Heart left ventricle (tissue), 16 donors: ENCODE results near the gene MAPK4. TPM values are rescaled to one million over a fixed set of nuclear protein-coding genes. Genes with fewer than 3 reads are reported as not detected.
A peak's percentile ranks its signal among the peaks of the same experiment; 100 is the strongest.
"Not testable (repeated sequence)": the region's sequence is repeated elsewhere in the genome, so short reads cannot be mapped to it uniquely, and the experiment has no call there.

Experiments
- ATAC-seq, 4 donors: fragments of 200-7000 bp; cut with Tn5 transposase; one replicate each; pipeline ENCODE4 v1.9.1; 2020 to 2022; ENCODE audit warnings: moderate library complexity in 4 of 4, mild to moderate bottlenecking in 3 of 4, moderate number of reproducible peaks in 1 of 4
- DNase-seq, 5 donors: peaks; one replicate each; pipeline ENCODE4 v3.0.0-alpha.2; 2020
- H3K27ac ChIP-seq, 12 donors: fragments of 200-600 bp; sonication (generic) in 4 of 12; one replicate each; pipeline versions ENCODE4 v1.5.0 to v1.8.0; 2016 to 2022; ENCODE audit warnings: mild to moderate bottlenecking in 2 of 12
- H3K27me3 ChIP-seq, 9 donors: fragments of 200-600 bp; sonication (generic) in 2 of 9; one replicate each; pipeline versions ENCODE4 v1.5.1 to v1.8.0; 2016 to 2022; ENCODE audit warnings: mild to moderate bottlenecking in 3 of 9
- H3K36me3 ChIP-seq, 9 donors: fragments of 200-600 bp; sonication (generic) in 2 of 9; one replicate each; pipeline versions ENCODE4 v1.5.0 to v1.8.0; 2018 to 2022; ENCODE audit warnings: mild to moderate bottlenecking in 2 of 9
- H3K4me1 ChIP-seq, 12 donors: fragments of 200-600 bp; sonication (generic) in 4 of 12; one replicate each; pipeline versions ENCODE4 v1.5.0 to v1.8.0; 2016 to 2022; ENCODE audit warnings: mild to moderate bottlenecking in 3 of 12
- H3K4me3 ChIP-seq, 12 donors: fragments of 200-600 bp; sonication (generic) in 4 of 12; one replicate each; pipeline versions ENCODE4 v1.5.0 to v1.8.0; 2017 to 2022; ENCODE audit warnings: mild to moderate bottlenecking in 9 of 12, moderate library complexity in 4 of 12
- H3K9me3 ChIP-seq, 12 donors: fragments of 200-600 bp; sonication (generic) in 4 of 12; one replicate each; pipeline versions ENCODE4 v1.5.0 to v1.8.0; 2016 to 2022; ENCODE audit warnings: mild to moderate bottlenecking in 1 of 12
- CTCF ChIP-seq, 12 donors: fragments of 200-600 bp; sonication (generic) in 4 of 12; IDR thresholded peaks; one replicate each; pipeline versions ENCODE4 v1.5.0 to v1.8.0; 2018 to 2022; ENCODE audit warnings: antibody characterized with exemption in 12 of 12, mild to moderate bottlenecking in 5 of 12
- POLR2A ChIP-seq, 2 donors: fragments of 450-650 bp; IDR thresholded peaks; one replicate each; pipeline ENCODE4 v1.6.1; 2017; ENCODE audit warnings: antibody characterized with exemption in 2 of 2, mild to moderate bottlenecking in 2 of 2, moderate library complexity in 2 of 2
- WGBS, 4 donors: extraction: QIAGEN DNeasy Blood & Tissue Kit in 2 of 4; methylation state at CpG; one replicate each; pipeline versions ENCODE4 v1.1.5 to v1.1.7; 2013 to 2018; 5-methylcytosine and 5-hydroxymethylcytosine counted together
- intact Hi-C, 10 donors: fragments of 100-400 bp; cut with DNase I; formaldehyde crosslinking; loops; one replicate each; pipeline versions ENCODE4 v1.11.1 to v1.14.2; 2022
- polyA plus RNA-seq, 2 donors: library from polyadenylated mRNA; stranded (reverse); fragments of 200-250 nt; gene quantifications; one replicate each; pipeline ENCODE4 v1.2.3, GENCODE V29; 2013
- total RNA-seq, 9 donors: library from RNA; depleted of rRNA in 2 of 9; stranded (reverse); fragments of >200 nt in 2 of 9; fragmentation: NEBNext Ultra II Directional in 3 of 9; extraction: Animal tissue kit (Norgen Biotek cat#: 25700) in 3 of 9; gene quantifications; one replicate each; pipeline versions ENCODE4 v1.1.0 to v1.2.4, GENCODE V29; 2016 to 2023
- donor health status: ischemic (EF 13 %, LVEDD 7.1; RV severe dilation, severe dysfunction).
- donor health status: healthy with polysubstance abuse.
- donor health status: DM: no; HTN: yes; CAD: no.
- donor health status: DM: no; HTN: no; CAD: no.
- donor health status: ischemic (EF 25% LVEDD 6.9; RV normal size, moderate dysfunction).
- donor health status: ischemic (EF 25% LVEDD 5.7; RV mildly dilated, moderate dysfunction).
- donor health status: healthy.
- donor health status: DM: yes; HTN: yes; CAD: no.
- donor health status: ischemic (EF 35%, LVEDD 5.7; RV mildly dilated, moderate dysfunction).
- donor health status: nonischemic (EF 11% LVEDD 7.7; RV severe dilation, severe dysfunction).
- donor health status: DM: yes; HTN: yes; CAD: no.
- donor health status: PGD.
- donor health status: ischemic (EF 29% LVEDD 5.4; RV normal size, mild dysfunction).
- donor health status: nonischemic (EF 23%, LVEDD 6.1; RV moderate dilation, normal function).

Gene MAPK4
- total and polyA plus RNA-seq, 11 donors: 8.5 to 169 (median 30.1) TPM

- DNase-seq: no peak
- peak in 1 of 4 donors; percentile 60 for ATAC-seq
- Histone ChIP-seq H3K4me3 (no peak overlapping the region), H3K4me1 (peaks cover 0 to 9% (median 0%) of the 10 kb centered on the region in 12 donors), H3K36me3 (no peaks in the 10 kb centered on the region), H3K9me3 (peaks cover 0 to 8% (median 0%) of the 10 kb centered on the region in 12 donors), H3K27ac (no peak overlapping the region), H3K27me3 (peaks cover 0 to 9% (median 0%) of the 10 kb centered on the region in 9 donors)
- intact Hi-C loops: loop anchor here in 2 of 10 donors (10.0 kb wide), 2 partner anchors 75 to 95 kb away; no protein-coding TSS in a partner anchor
- TF ChIP-seq POLR2A (IDR thresholded peaks at IDR 0.05): no peak
- no peak for TF ChIP-seq CTCF (IDR thresholded peaks at IDR 0.05)
Observed at GRCh38 chr18:50569930-50570329, 10.0 kb downstream of the MAPK4 start.

- peaks cover 0 to 8% (median 0%) of the 10 kb centered on the region in 12 donors for H3K9me3 ChIP-seq
- ATAC-seq (no peak), DNase-seq (no peak)
- intact Hi-C loops: no loop called here
- TF ChIP-seq POLR2A (IDR thresholded peaks at IDR 0.05) (no peak), CTCF (IDR thresholded peaks at IDR 0.05) (no peak)
- H3K27me3 ChIP-seq: peaks cover 0 to 4% (median 0%) of the 10 kb centered on the region in 9 donors
- no peaks in the 10 kb centered on the region for H3K36me3 ChIP-seq
- H3K4me3 ChIP-seq: no peak overlapping the region
- peaks cover 0 to 9% (median 0%) of the 10 kb centered on the region in 12 donors for H3K4me1 ChIP-seq
- no peak overlapping the region for H3K27ac ChIP-seq
- WGBS, 4 donors: 33 to 54% (median 53%) methylated on average over 2 of the region's 2 CpGs
Observed at GRCh38 chr18:50571606-50572005, 11.7 kb downstream of the MAPK4 start.

GRCh38 chr18:50573196-50573595 lies 13.3 kb downstream of the MAPK4 start:
- H3K9me3 ChIP-seq, H3K27ac ChIP-seq, DNase-seq, ATAC-seq, H3K4me3 ChIP-seq, H3K36me3 ChIP-seq, intact Hi-C loops, H3K27me3 ChIP-seq: not testable (repeated sequence)
- WGBS, 4 donors: 74 to 87% (median 79%) methylated on average over 3 of the region's 3 CpGs
- H3K4me1 ChIP-seq: peaks cover 0 to 12% (median 0%) of the 10 kb centered on the region in 12 donors

- Histone ChIP-seq H3K27me3 (peaks cover 0 to 4% (median 0%) of the 10 kb centered on the region in 9 donors), H3K4me1 (peaks cover 0 to 17% (median 0%) of the 10 kb centered on the region in 12 donors), H3K9me3 (peaks cover 0 to 1% (median 0%) of the 10 kb centered on the region in 12 donors), H3K4me3 (no peak overlapping the region), H3K27ac (no peak overlapping the region), H3K36me3 (no peaks in the 10 kb centered on the region)
- TF ChIP-seq POLR2A (IDR thresholded peaks at IDR 0.05) (no peak), CTCF (IDR thresholded peaks at IDR 0.05) (peak in 1 of 12 donors; percentile 8)
- intact Hi-C loops: no loop called here
- ATAC-seq (no peak), DNase-seq (no peak)
- 75 to 94% (median 84%) methylated on average over 3 of the region's 3 CpGs for WGBS, 4 donors
Observed at GRCh38 chr18:50573679-50574078, 13.8 kb downstream of the MAPK4 start.

- peaks cover 0 to 30% (median 7%) of the 10 kb centered on the region in 12 donors for H3K4me1 ChIP-seq
- no peaks in the 10 kb centered on the region for H3K9me3 ChIP-seq
- no peak for ATAC-seq
- intact Hi-C loops: no loop called here
- DNase-seq: no peak
- TF ChIP-seq CTCF (IDR thresholded peaks at IDR 0.05) (no peak), POLR2A (IDR thresholded peaks at IDR 0.05) (no peak)
- H3K4me3 ChIP-seq: no peak overlapping the region
- H3K27me3 ChIP-seq: no peaks in the 10 kb centered on the region
- no peaks in the 10 kb centered on the region for H3K36me3 ChIP-seq
- 66 to 82% (median 72%) methylated on average over 6 of the region's 6 CpGs for WGBS, 4 donors
- H3K27ac ChIP-seq: no peak overlapping the region
Observed at GRCh38 chr18:50578030-50578429, 18.1 kb downstream of the MAPK4 start.
